ENCODE measurements around the gene OBP2B. TPM values are rescaled to one million over a fixed set of nuclear protein-coding genes. Genes with fewer than 3 reads are reported as not detected.

OBP2B gene
- total RNA-seq, 1 experiment from 2014 or later, result not detected

- H3K4me3 ChIP-seq, result no peak overlapping the region
- no peaks in the 10 kb centered on the region for H3K27me3 ChIP-seq
- DNase-seq, result no peak
- no peaks in the 10 kb centered on the region for H3K36me3 ChIP-seq
- no peaks in the 10 kb centered on the region for H3K9me3 ChIP-seq
Observed at GRCh38 chr9:133167769-133168168, 41.3 kb downstream of the OBP2B start.

GRCh38 chr9:133167096-133167730, 41.8 kb downstream of the OBP2B start:
- Histone ChIP-seq H3K4me3 (no peak overlapping the region), H3K9me3 (no peaks in the 10 kb centered on the region), H3K36me3 (no peaks in the 10 kb centered on the region), H3K27me3 (no peaks in the 10 kb centered on the region)
- DNase-seq, result no peak

GRCh38 chr9:133166392-133166791, 42.7 kb downstream of the OBP2B start:
- no peak overlapping the region for H3K4me3 ChIP-seq
- no peaks in the 10 kb centered on the region for H3K27me3 ChIP-seq
- no peak for DNase-seq
- H3K9me3 ChIP-seq, result no peaks in the 10 kb centered on the region
- H3K36me3 ChIP-seq, result no peaks in the 10 kb centered on the region

GRCh38 chr9:133165452-133165730, 43.7 kb downstream of the OBP2B start:
- no peak overlapping the region for H3K4me3 ChIP-seq
- H3K27me3 ChIP-seq, result no peaks in the 10 kb centered on the region
- DNase-seq, result no peak
- peaks cover 3% of the 10 kb centered on the region; the same call in 1 of the 2 replicates for H3K36me3 ChIP-seq
- H3K9me3 ChIP-seq, result no peaks in the 10 kb centered on the region

GRCh38 chr9:133164191-133164590, 44.9 kb downstream of the OBP2B start:
- Histone ChIP-seq H3K36me3 (peaks cover 9% of the 10 kb centered on the region), H3K27me3 (no peaks in the 10 kb centered on the region)
- no peak for DNase-seq

GRCh38 chr9:133163504-133164172, 45.4 kb downstream of the OBP2B start, which contains the start of gene GBGT1:
Gene GBGT1, minus strand, starts transcription at chr9:133163914. Its CDS starts 1,502 bp downstream, at chr9:133162412.
- H3K36me3 ChIP-seq, result peaks cover 12% of the 10 kb centered on the region
- DNase-seq, result peak; percentile 72
- no peaks in the 10 kb centered on the region for H3K27me3 ChIP-seq
- H3K4me3 ChIP-seq, result peak within 1 kb of the TSS; percentile 73
- H3K9me3 ChIP-seq, result no peaks in the 10 kb centered on the region

More at GRCh38 chr9:133164191-133164590, 44.9 kb downstream of the OBP2B start:
- Histone ChIP-seq H3K9me3 (no peaks in the 10 kb centered on the region), H3K4me3 (peak overlapping the region; percentile 73)

- DNase-seq, result no peak
- peaks cover 12% of the 10 kb centered on the region for H3K36me3 ChIP-seq
- H3K4me3 ChIP-seq, result peak overlapping the region; percentile 73
- H3K27me3 ChIP-seq, result no peaks in the 10 kb centered on the region
- no peaks in the 10 kb centered on the region for H3K9me3 ChIP-seq
Observed at GRCh38 chr9:133162861-133163503, 46.1 kb downstream of the OBP2B start.

GRCh38 chr9:133161547-133161950, 47.5 kb downstream of the OBP2B start:
- DNase-seq, result no peak
- H3K4me3 ChIP-seq, result no peak overlapping the region
- no peaks in the 10 kb centered on the region for H3K9me3 ChIP-seq
- H3K27me3 ChIP-seq, result no peaks in the 10 kb centered on the region
- peaks cover 16% of the 10 kb centered on the region for H3K36me3 ChIP-seq

- no peaks in the 10 kb centered on the region for H3K9me3 ChIP-seq
- no peak overlapping the region for H3K4me3 ChIP-seq
- DNase-seq, result peak; percentile 65
- H3K36me3 ChIP-seq, result peaks cover 16% of the 10 kb centered on the region
- H3K27me3 ChIP-seq, result no peaks in the 10 kb centered on the region
Observed at GRCh38 chr9:133160742-133161546, 48.1 kb downstream of the OBP2B start.

- Histone ChIP-seq H3K36me3 (peaks cover 16% of the 10 kb centered on the region), H3K27me3 (no peaks in the 10 kb centered on the region), H3K4me3 (no peak overlapping the region), H3K9me3 (no peaks in the 10 kb centered on the region)
- DNase-seq, result no peak
Observed at GRCh38 chr9:133158695-133159094, 50.4 kb downstream of the OBP2B start.

Other genes with a start within 250 kb of the OBP2B start
- gene GFI1B, start 230.6 kb downstream of the OBP2B start, total RNA-seq (2014; rRNA removed; shearing (Covaris generic); ENCODE audit: low replicate concordance), result not detected in 2 replicates
- gene GTF3C5, start 178.3 kb downstream of the OBP2B start, total RNA-seq (2014; rRNA removed; shearing (Covaris generic); ENCODE audit: low replicate concordance), result 40.1 and 58.0 TPM in 2 replicates
- 1.0 TPM in 1 of 2 replicates, not detected in the other for gene CEL, start 147.3 kb downstream of the OBP2B start, total RNA-seq (2014; rRNA removed; shearing (Covaris generic); ENCODE audit: low replicate concordance)
- gene RALGDS, start 88.0 kb downstream of the OBP2B start, total RNA-seq (2014; rRNA removed; shearing (Covaris generic); ENCODE audit: low replicate concordance), result 21.4 and 22.8 TPM in 2 replicates
- 7.2 and 7.6 TPM in 2 replicates for gene GBGT1, start 45.3 kb downstream of the OBP2B start, total RNA-seq (2014; rRNA removed; shearing (Covaris generic); ENCODE audit: low replicate concordance)
- not detected in 2 replicates for gene ABO, start 66.0 kb upstream of the OBP2B start, total RNA-seq (2014; rRNA removed; shearing (Covaris generic); ENCODE audit: low replicate concordance)
- 25.1 and 28.9 TPM in 2 replicates for gene SURF6, start 126.9 kb upstream of the OBP2B start, total RNA-seq (2014; rRNA removed; shearing (Covaris generic); ENCODE audit: low replicate concordance)
- 34.7 and 35.4 TPM in 2 replicates for gene MED22, start 138.9 kb upstream of the OBP2B start, total RNA-seq (2014; rRNA removed; shearing (Covaris generic); ENCODE audit: low replicate concordance)
- 2,766 and 2,991 TPM in 2 replicates for gene RPL7A, start 139.0 kb upstream of the OBP2B start, total RNA-seq (2014; rRNA removed; shearing (Covaris generic); ENCODE audit: low replicate concordance)
- 37.4 and 48.4 TPM in 2 replicates for gene SURF1, start 147.2 kb upstream of the OBP2B start, total RNA-seq (2014; rRNA removed; shearing (Covaris generic); ENCODE audit: low replicate concordance)
- gene SURF2, start 147.3 kb upstream of the OBP2B start, total RNA-seq (2014; rRNA removed; shearing (Covaris generic); ENCODE audit: low replicate concordance), result 28.5 and 47.2 TPM in 2 replicates
- gene SURF4, start 166.8 kb upstream of the OBP2B start, total RNA-seq (2014; rRNA removed; shearing (Covaris generic); ENCODE audit: low replicate concordance), result 301 and 417 TPM in 2 replicates
- not detected in 2 replicates for gene STKLD1, start 167.1 kb upstream of the OBP2B start, total RNA-seq (2014; rRNA removed; shearing (Covaris generic); ENCODE audit: low replicate concordance)
- 32.8 and 36.0 TPM in 2 replicates for gene REXO4, start 208.8 kb upstream of the OBP2B start, total RNA-seq (2014; rRNA removed; shearing (Covaris generic); ENCODE audit: low replicate concordance)
- 1.1 and 2.0 TPM in 2 replicates for gene ADAMTS13, start 213.1 kb upstream of the OBP2B start, total RNA-seq (2014; rRNA removed; shearing (Covaris generic); ENCODE audit: low replicate concordance)